COLO668 (cell line): ENCODE results near the gene TFDP2.
"Not testable (repeated sequence)": the region's sequence is repeated elsewhere in the genome, so short reads cannot be mapped to it uniquely, and the experiment has no call there.

Experiments
- DNase-seq: peaks from one replicate; lab custom pipeline; 2025; ENCODE audit not compliant: unreplicated experiment; lab: John Stamatoyannopoulos, UW

TFDP2 gene

GRCh38 chr3:142077155-142077858 lies 72.0 kb downstream of the TFDP2 start:
- no peak for DNase-seq

GRCh38 chr3:142075656-142076055 lies 73.7 kb downstream of the TFDP2 start:
- DNase-seq = not testable (repeated sequence)

- DNase-seq = no peak
Measured at GRCh38 chr3:142072816-142073215, 76.5 kb downstream of the TFDP2 start.

- no peak for DNase-seq
Measured at GRCh38 chr3:142065932-142066331, 83.4 kb downstream of the TFDP2 start.

GRCh38 chr3:142065344-142065743 lies 84.0 kb downstream of the TFDP2 start:
- no peak for DNase-seq

- DNase-seq = no peak
Measured at GRCh38 chr3:142064454-142064853, 84.9 kb downstream of the TFDP2 start.

- DNase-seq = no peak
Measured at GRCh38 chr3:142057331-142057725, 92.0 kb downstream of the TFDP2 start.

- no peak for DNase-seq
Measured at GRCh38 chr3:142056656-142057330, 92.6 kb downstream of the TFDP2 start.

GRCh38 chr3:142053835-142054234 lies 95.5 kb downstream of the TFDP2 start:
- DNase-seq = no peak

- no peak for DNase-seq
Measured at GRCh38 chr3:142053244-142053643, 96.1 kb downstream of the TFDP2 start.

- DNase-seq = no peak
Measured at GRCh38 chr3:142051351-142051750, 98.0 kb downstream of the TFDP2 start.

GRCh38 chr3:142047021-142047369 lies 102.3 kb downstream of the TFDP2 start:
- no peak for DNase-seq

- no peak for DNase-seq
Measured at GRCh38 chr3:142046320-142047020, 102.9 kb downstream of the TFDP2 start.

GRCh38 chr3:142040941-142041491 lies 108.3 kb downstream of the TFDP2 start:
- no peak for DNase-seq

GRCh38 chr3:142035308-142035922 lies 113.9 kb downstream of the TFDP2 start:
- DNase-seq = no peak

- DNase-seq = no peak
Measured at GRCh38 chr3:142033292-142033691, 116.1 kb downstream of the TFDP2 start.

GRCh38 chr3:142031575-142031974 lies 117.8 kb downstream of the TFDP2 start:
- DNase-seq = no peak

GRCh38 chr3:142029791-142030190 lies 119.6 kb downstream of the TFDP2 start:
- no peak for DNase-seq

GRCh38 chr3:142029052-142029642 lies 120.2 kb downstream of the TFDP2 start:
- DNase-seq = no peak

GRCh38 chr3:142028243-142028777 lies 121.0 kb downstream of the TFDP2 start:
- peak; percentile 36 for DNase-seq

GRCh38 chr3:142027735-142028134 lies 121.6 kb downstream of the TFDP2 start:
- peak; percentile 47 for DNase-seq
